WI38 (cell line): ENCODE data around the gene ZMIZ1.

ENCODE experiments used
- H3K4me3 ChIP-seq: 2 replicates; pipeline ENCODE4 v1.5.1; 2011; ENCODE audit warnings: low read depth, mild to moderate bottlenecking, control low read depth, low read length
- CTCF ChIP-seq: IDR thresholded peaks from 2 replicates; pipeline ENCODE4 v1.5.1; 2012; ENCODE audit warnings: low read depth, mild to moderate bottlenecking, control low read depth, low read length

ZMIZ1 gene

GRCh38 chr10:79226391-79227245 lies 157.9 kb downstream of the ZMIZ1 start:
- no peak for TF ChIP-seq CTCF
- no peak overlapping the region for H3K4me3 ChIP-seq

GRCh38 chr10:79229071-79229541 lies 160.3 kb downstream of the ZMIZ1 start:
- H3K4me3 ChIP-seq, result no peak overlapping the region
- TF ChIP-seq CTCF, result no peak

- H3K4me3 ChIP-seq, result no peak overlapping the region
- TF ChIP-seq CTCF, result no peak
These were observed 161.1 kb downstream of the ZMIZ1 start for GRCh38 chr10:79229830-79230327.

- no peak for TF ChIP-seq CTCF
- no peak overlapping the region for H3K4me3 ChIP-seq
These were observed 161.6 kb downstream of the ZMIZ1 start for GRCh38 chr10:79230328-79230830.

- H3K4me3 ChIP-seq, result no peak overlapping the region
- TF ChIP-seq CTCF, result no peak
These were observed 162.1 kb downstream of the ZMIZ1 start for GRCh38 chr10:79230850-79231249.

- no peak for TF ChIP-seq CTCF
- H3K4me3 ChIP-seq, result no peak overlapping the region
These were observed 163.1 kb downstream of the ZMIZ1 start for GRCh38 chr10:79231908-79232307.

GRCh38 chr10:79232864-79233263 lies 164.1 kb downstream of the ZMIZ1 start:
- no peak for TF ChIP-seq CTCF
- no peak overlapping the region for H3K4me3 ChIP-seq
